Inferior parietal cortex (tissue), 1 donor: ENCODE data around the gene CHMP1A.
A peak's percentile ranks its signal among the peaks of the same experiment; 100 is the strongest.
"Not testable (repeated sequence)": the region's sequence is repeated elsewhere in the genome, so short reads cannot be mapped to it uniquely, and the experiment has no call there.

Source experiments
- DNase-seq: peaks from one replicate; pipeline ENCODE4 v3.0.0-alpha.2; 2016; ENCODE audit errors: extremely low spot score

Gene CHMP1A

GRCh38 chr16:89657442-89658220, at the start of gene CHMP1A, which contains the start of gene SPATA33:
Gene CHMP1A (minus strand): TSS chr16:89657708. CDS start chr16:89657588, 120 bp downstream.
Gene SPATA33 (plus strand): TSS chr16:89657836. CDS start chr16:89657912, 76 bp downstream.
- peak; percentile 85 for DNase-seq

- DNase-seq = no peak
Measured at GRCh38 chr16:89706518-89707260, 49.2 kb upstream of the CHMP1A start.

- DNase-seq = no peak
Measured at GRCh38 chr16:89705006-89705405, 47.5 kb upstream of the CHMP1A start.

DNA sequence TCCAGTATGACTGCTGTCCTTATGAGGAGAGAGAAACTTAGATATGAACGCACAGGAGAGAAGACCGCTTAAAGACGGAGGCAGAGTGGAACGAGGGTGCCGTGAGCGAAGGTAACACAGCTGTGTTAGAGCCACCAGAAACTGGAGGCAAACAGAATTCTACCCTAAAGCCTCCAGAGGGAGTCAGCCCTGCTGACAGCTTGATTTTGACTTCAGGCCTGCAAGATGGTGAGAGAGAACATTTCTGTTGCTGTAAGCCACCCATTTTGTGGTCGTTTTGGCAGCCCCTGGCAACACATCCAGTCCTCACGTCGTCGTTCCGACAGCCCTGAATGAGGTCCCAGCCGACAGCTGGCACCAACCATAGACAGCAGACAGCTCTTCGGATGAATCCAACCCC, 46.8 kb upstream of the CHMP1A start:
- DNase-seq = no peak

DNA sequence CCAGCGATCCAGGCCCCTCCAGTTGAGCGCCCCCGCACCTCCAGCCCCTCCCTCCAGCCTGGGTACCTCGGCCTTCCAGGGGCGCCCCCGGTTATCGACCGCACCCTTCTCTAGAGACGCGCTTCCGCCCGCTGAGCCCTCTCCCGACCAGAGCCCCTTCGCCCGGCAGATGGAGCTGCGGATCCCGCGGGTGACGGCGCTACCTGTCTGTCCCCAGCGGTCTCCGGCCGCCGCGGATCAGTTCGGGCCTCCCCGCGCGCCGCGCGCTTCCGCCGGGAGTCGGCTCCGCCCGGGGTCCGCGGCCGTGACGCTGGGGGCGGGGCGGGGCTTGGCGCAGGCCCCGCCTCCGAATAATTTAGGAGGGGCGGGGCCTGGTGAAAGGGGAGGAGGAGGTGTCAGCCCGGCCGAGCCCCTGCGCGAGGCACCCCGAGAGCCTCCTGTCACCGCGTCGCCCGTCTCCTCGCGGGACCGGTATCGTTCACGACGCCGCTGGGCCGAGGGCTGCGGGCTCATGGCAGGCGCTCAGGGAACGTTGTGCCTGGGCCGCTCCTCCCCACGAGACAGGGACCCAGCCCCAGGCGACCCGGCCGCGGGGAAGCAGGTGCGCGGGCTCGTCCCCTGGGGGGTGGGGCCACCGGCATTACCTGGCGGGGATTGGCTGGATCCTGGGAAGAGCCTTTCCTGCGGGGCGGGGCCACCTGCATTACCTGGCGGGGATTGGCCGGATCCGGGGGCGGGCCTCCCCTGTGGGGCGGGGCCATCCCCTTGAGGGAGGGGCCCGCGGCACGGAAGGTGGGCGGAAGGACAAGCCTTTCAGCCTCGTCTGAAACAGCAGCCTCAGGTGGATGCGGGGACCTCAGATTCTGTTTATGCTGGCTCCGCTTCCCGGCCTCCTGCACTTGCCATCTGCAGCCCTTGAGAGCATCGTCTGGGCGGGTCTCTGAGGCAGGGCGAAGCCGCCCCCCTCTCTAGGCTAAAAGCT, 44.2 kb upstream of the CHMP1A start, which contains the start of gene SPATA2L:
Gene SPATA2L, minus strand, starts transcription at position 281 of the 982 bp plus-strand sequence. CDS start 473 bp downstream, outside the sequence.
- peak; percentile 68 for DNase-seq

DNA sequence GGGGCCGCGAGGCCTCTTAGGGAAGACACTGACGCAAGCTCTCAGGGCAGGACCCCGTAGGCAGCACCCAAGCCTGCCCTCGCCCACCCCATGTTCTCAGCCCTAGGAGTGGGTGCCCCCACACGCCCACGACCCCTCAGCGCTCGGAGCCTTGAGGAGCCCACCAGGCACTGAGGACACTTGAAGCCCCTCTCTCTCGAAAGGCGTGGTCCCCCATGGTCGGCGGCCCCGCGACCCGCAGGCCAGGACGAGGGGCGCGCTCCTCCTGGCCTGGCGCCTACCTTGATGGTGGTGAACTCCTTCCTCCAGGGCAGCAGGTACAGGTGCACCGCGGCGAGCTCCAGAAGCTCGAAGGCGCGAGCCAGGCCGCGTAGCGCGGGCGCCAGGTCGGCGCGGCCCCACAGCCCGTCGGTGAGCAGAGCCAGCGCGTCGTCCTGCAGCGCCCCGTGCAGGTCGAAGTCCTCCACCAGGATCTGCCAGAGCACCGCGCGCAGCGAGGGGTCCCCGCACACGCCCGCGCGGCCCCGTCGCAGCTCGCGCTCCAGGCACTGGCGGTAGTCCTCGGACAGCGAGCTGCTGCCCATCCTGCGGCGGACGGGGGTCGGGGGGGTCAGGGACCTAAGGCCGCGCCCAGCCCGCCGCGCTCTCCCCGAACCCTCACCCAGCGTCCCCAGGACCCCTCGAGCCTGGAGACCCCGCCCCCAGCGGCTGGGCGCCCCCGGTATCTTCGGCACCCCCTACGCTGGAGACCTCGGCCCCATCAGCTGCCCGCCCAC, 43.3 kb upstream of the CHMP1A start:
- DNase-seq = no peak

DNA sequence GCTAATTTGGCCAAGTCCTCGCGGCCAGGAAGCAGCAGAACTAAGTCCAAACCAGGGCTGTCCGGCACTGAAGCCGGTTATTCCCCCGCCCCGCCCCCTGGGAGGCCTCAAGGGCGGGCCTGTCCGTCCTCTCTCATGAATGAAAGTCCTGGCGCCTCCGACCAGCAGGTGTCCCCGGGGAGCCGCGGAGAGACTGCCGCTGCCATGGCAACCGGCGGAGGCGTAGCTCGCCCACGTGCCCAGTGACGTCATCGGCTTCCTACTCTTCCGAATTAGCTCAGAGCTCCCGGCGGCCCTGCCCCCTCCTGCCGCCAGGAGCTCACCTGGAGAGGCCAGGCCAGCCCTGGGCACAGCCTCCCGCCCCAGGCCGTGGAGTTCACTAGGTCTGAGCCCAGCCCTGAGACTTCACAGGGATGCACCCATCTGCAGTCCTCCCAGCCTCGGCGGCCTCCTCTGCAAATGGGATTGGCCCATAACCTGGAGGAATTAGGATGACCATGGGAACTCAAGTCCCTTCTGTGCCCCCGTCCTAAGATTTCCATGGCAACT, 42.7 kb upstream of the CHMP1A start:
- DNase-seq = peak; percentile 99

DNA sequence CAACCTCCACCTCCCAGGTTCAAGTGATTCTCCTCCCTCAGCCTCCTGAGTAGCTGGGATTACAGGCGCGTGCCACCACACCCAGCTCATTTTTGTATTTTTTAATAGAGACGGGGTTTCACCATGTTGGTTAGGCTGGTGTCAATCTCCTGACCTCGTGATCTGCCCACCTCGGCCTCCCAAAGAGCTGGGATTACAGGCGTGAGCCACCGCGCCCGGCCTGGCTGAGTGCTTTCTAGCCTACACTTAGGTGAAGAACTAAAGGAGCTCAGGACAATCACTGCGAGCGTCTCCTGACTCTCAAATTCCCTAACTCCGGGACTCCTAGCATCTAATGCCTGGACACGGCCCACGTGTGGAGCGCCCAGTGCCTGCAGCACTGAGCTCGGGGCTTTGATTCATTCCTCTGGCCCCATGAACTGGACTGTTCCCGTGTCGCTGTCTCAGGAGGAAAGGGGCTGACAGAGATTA, 42.2 kb upstream of the CHMP1A start:
- not testable (repeated sequence) for DNase-seq

GRCh38 chr16:89698717-89699116, 41.2 kb upstream of the CHMP1A start:
- not testable (repeated sequence) for DNase-seq

- DNase-seq = no peak
Measured at GRCh38 chr16:89697616-89698331, 40.3 kb upstream of the CHMP1A start.

DNA sequence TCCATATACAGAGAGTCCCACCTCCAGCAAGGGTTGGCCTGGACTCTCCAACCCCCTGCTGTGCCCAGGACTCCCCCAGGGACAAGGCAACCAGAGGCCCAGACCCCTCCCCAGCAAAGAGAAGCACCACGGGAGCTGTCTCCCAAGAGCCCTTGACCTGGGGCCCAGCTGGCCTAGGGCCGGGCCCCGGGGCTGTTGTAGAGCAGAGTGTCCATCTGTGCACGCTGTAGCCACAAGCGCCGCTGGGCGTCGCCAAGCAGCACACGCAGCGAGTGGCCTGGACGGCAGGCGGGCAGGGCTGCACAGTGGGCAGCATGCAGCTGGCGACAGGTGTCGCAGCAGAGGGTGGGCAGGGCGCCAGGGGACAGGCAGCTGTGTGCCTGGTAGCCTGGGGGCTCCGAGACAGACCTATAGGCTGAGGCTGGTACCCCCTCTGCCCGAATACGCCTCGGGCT, 39.7 kb upstream of the CHMP1A start:
- no peak for DNase-seq

DNA sequence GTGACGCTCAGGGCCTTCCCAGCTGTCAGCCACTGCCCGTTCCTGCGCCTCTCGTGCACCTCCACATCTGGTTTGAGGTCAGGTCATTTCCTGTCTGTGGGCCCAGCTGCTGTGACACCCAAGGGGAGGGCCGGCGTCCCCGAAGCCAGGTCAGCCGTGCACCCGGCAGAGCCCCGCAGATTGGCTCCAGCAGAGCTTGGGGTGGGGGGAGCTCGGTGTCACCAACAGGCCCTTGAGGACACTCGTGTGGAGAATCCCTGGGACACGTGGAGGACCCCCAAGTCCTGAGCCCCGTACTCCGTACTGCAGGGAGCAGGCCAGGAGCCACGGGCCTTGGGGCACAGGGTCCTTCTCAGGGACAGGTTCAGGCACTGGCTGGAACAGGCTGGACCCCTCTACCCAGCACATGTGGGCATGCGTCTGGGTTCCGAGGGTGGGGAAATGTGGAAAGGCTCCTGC, 39.2 kb upstream of the CHMP1A start:
- no peak for DNase-seq

- DNase-seq = no peak
Measured at GRCh38 chr16:89695875-89696669, 38.6 kb upstream of the CHMP1A start.

DNA sequence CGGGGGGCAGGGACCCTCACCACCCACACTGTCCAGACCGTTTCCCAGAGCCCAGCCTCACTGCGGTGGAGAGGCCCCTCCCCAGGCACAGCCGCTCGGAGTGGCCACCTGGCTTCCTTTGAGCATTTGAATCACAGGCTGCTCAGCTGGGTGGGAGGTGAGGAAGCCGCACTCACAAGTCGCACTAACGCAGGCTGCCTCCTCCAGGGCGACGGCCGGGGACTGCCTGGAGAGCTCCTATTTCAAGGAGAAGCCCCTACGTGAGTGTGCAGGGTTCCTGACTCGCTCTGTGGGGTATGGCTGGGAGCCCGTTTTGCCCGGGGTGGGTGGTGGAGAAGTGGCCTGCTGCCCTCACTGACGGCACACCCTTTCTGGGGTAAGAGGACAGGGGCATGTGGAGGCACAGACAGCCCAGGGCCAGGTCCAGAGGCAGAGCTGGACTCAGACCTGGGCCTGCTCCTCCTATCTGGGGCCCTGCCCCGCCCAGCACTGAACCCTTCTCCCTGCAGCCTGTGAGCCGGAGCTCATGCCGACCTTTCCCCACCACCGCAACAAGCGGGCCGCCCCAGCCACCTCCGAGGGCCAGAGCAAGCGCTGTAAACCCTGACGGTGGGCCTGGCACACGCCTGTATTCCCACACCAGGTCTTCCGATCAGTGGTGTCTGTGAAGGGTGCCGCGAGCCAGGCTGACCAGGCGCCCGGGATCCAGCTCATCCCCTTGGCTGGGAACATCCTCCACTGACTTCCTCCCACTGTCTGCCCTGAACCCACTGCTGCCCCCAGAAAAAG, 37.8 kb upstream of the CHMP1A start:
- no peak for DNase-seq

DNA sequence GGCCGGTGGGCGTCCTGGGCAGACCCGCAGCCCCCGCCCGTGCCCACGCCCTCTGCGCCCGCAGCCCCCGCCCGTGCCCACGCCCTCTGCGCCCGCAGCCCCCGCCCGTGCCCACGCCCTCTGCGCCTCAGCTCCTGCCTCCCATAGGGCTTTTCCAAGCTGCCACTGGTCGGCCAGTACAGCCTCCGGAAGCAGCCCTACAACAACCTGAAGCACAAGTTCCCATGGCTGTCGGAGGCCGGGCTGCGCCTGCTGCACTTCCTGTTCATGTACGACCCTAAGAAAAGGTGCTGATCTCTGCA, 37.2 kb upstream of the CHMP1A start:
- DNase-seq = not testable (repeated sequence)

DNA sequence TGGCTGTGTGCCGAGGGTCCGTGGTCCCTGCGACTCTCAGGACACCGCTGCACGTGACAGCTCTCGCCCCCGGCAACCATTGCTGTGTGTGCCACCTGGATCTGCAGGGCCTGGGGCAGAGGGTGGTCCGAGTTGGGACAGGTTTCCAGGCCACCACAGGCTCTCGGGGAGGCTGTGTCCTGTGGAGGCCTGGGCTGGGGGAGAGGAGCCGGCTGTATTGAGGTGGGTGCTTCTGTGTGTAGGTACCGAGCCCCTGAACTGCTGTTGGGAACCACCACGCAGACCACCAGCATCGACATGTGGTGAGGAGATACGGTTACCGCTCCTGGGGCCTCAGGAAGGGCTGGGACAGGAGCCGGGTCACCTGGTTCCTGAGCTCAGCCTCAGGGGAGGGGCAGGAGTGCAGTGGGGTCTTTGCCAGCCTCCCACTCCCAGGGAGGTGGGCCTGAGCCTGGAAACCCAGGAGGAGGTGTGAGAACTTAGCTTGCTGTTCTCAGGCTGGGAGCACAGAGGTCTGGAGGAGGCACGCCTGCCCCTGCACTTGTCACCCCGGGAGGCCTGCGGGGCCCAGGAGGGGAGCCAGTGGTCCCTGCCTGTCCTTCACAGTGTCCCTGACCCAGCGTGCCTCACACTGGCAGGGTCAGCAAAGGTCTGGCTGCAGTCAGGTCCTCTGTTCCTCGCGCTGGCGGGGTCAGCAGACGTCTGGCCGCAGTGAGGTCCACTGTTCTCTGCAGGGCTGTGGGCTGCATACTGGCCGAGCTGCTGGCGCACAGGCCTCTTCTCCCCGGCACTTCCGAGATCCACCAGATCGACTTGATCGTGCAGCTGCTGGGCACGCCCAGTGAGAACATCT, 36.6 kb upstream of the CHMP1A start:
- no peak for DNase-seq

DNA sequence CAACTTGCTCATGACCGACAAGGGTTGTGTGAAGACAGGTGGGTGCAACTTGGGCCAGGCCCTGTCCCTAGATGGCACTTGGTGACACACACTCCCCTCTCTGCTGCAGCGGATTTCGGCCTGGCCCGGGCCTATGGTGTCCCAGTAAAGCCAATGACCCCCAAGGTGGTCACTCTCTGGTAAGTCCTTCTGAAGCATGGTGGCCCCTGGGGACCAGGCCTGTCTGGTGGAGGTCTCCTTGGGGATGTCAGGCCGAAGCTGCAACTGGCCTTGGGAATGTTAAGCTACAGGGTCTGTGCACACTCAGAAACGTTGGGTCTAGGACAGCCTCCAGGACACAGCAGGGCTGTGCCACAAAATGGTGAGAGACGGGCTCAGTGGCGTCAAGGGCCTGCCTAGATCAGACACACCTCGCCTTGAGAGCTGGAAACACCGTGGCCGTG, 35.8 kb upstream of the CHMP1A start:
- no peak for DNase-seq
